HEK293 (cell line): ENCODE results near the gene GUCA1A.

Source experiments
- MEIS1 ChIP-seq: sonication (generic); formaldehyde crosslinking; IDR thresholded peaks from 2 replicates; pipeline ENCODE4 v1.8.1; 2022; ENCODE audit warnings: missing genetic modification reagents, mild to moderate bottlenecking, borderline replicate concordance
- REST ChIP-seq: fragments of 450-650 bp; formaldehyde crosslinking; IDR thresholded peaks from 2 replicates; pipeline ENCODE4 v1.5.1; 2016; ENCODE audit warnings: missing biosample characterization, missing genetic modification characterization
- ZNF112 ChIP-seq: fragments of 450-650 bp; formaldehyde crosslinking; IDR thresholded peaks from 2 replicates; pipeline ENCODE4 v1.5.0; 2017; ENCODE audit warnings: missing biosample characterization, missing genetic modification characterization
- ZNF133 ChIP-seq: fragments of 450-650 bp; formaldehyde crosslinking; IDR thresholded peaks from 2 replicates; pipeline ENCODE4 v1.5.1; 2016; ENCODE audit warnings: missing biosample characterization, missing genetic modification characterization
- ZNF280D ChIP-seq: fragments of 450-650 bp; formaldehyde crosslinking; IDR thresholded peaks from 2 replicates; pipeline ENCODE4 v1.5.1; 2016; ENCODE audit warnings: missing biosample characterization, missing genetic modification characterization
- ZNF426 ChIP-seq: fragments of 450-650 bp; formaldehyde crosslinking; IDR thresholded peaks from 2 replicates; pipeline ENCODE4 v1.5.1; 2017; ENCODE audit warnings: missing biosample characterization, missing genetic modification characterization, mild to moderate bottlenecking, inconsistent platforms, moderate library complexity
- ZNF530 ChIP-seq: fragments of 450-650 bp; formaldehyde crosslinking; IDR thresholded peaks from 2 replicates; pipeline ENCODE4 v1.5.1; 2016; ENCODE audit warnings: low read depth, missing biosample characterization, missing genetic modification characterization
- ZNF623 ChIP-seq: fragments of 450-650 bp; formaldehyde crosslinking; IDR thresholded peaks from 2 replicates; pipeline ENCODE4 v1.5.1; 2016; ENCODE audit warnings: missing biosample characterization, missing genetic modification characterization
- TF ChIP-seq, protein P1 (sequence below): fragments of 450-650 bp; formaldehyde crosslinking; IDR thresholded peaks from 2 replicates; pipeline ENCODE4 v1.5.1; 2016; ENCODE audit warnings: missing biosample characterization, missing genetic modification characterization
- TF ChIP-seq, protein P2 (sequence below): fragments of 450-650 bp; formaldehyde crosslinking; IDR thresholded peaks from 2 replicates; pipeline ENCODE4 v1.5.1; 2016; ENCODE audit warnings: missing biosample characterization, missing genetic modification characterization, borderline replicate concordance

DNA sequence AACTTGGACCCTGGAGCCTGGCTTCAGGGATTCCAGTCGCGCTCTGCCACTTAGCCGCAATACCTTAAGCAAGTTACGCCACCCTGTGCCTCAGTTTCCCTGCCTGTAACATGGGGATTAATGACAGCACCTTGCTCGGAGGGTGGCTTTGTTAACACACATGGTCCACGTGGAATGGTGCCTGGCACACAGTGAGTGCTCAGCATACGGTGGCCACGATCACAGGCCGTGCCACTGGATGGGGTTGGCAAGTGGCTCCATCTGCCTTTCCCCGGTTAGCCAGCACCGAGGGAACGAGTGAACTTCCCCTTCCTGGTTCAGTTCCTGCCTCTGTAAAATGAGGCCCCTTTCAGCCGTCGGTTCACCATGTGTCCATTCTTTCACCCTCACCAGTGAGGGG lies 47.9 kb upstream of the GUCA1A start:
- TF ChIP-seq ZNF426 (no peak), ZNF530 (no peak), ZNF112 (no peak), ZNF280D (tag by site-specific recombination) (no peak), MEIS1 (no peak), ZNF623 (tag by site-specific recombination) (no peak), ZNF133 (tag by site-specific recombination) (no peak), REST (tag by site-specific recombination) (no peak)
- TF ChIP-seq, protein P1, sequence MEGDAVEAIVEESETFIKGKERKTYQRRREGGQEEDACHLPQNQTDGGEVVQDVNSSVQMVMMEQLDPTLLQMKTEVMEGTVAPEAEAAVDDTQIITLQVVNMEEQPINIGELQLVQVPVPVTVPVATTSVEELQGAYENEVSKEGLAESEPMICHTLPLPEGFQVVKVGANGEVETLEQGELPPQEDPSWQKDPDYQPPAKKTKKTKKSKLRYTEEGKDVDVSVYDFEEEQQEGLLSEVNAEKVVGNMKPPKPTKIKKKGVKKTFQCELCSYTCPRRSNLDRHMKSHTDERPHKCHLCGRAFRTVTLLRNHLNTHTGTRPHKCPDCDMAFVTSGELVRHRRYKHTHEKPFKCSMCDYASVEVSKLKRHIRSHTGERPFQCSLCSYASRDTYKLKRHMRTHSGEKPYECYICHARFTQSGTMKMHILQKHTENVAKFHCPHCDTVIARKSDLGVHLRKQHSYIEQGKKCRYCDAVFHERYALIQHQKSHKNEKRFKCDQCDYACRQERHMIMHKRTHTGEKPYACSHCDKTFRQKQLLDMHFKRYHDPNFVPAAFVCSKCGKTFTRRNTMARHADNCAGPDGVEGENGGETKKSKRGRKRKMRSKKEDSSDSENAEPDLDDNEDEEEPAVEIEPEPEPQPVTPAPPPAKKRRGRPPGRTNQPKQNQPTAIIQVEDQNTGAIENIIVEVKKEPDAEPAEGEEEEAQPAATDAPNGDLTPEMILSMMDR = no peak
- TF ChIP-seq, protein P2, sequence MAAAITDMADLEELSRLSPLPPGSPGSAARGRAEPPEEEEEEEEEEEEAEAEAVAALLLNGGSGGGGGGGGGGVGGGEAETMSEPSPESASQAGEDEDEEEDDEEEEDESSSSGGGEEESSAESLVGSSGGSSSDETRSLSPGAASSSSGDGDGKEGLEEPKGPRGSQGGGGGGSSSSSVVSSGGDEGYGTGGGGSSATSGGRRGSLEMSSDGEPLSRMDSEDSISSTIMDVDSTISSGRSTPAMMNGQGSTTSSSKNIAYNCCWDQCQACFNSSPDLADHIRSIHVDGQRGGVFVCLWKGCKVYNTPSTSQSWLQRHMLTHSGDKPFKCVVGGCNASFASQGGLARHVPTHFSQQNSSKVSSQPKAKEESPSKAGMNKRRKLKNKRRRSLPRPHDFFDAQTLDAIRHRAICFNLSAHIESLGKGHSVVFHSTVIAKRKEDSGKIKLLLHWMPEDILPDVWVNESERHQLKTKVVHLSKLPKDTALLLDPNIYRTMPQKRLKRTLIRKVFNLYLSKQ (tag by site-specific recombination) = no peak
